Left lung (tissue), 10 donors: Measurements from ENCODE around the gene PMIS2. TPM values are rescaled to one million over a fixed set of nuclear protein-coding genes. Genes with fewer than 3 reads are reported as not detected.

Experiments
- ATAC-seq: fragments of 200-7000 bp; cut with Tn5 transposase; one replicate; pipeline ENCODE4 v1.9.1; 2020; ENCODE audit warnings: moderate library complexity
- DNase-seq, 4 donors: peaks; one replicate each; pipeline ENCODE4 v3.0.0-alpha.2; 2013 to 2020
- H3K27ac ChIP-seq, 2 donors: fragments of 200-600 bp; sonication (generic) in 1 of 2; one replicate each; pipeline versions ENCODE4 v1.5.0 to v1.8.0; 2020 to 2021
- H3K27me3 ChIP-seq, 2 donors: fragments of 200-600 bp; sonication (generic) in 1 of 2; one replicate each; pipeline versions ENCODE4 v1.5.0 to v1.8.0; 2020 to 2021
- H3K36me3 ChIP-seq, 2 donors: fragments of 200-600 bp; sonication (generic) in 1 of 2; one replicate each; pipeline versions ENCODE4 v1.5.0 to v1.8.0; 2020 to 2021
- H3K4me1 ChIP-seq, 2 donors: fragments of 200-600 bp; one replicate each; pipeline ENCODE4 v1.8.0; 2021
- H3K4me3 ChIP-seq, 2 donors: fragments of 200-600 bp; sonication (generic) in 1 of 2; one replicate each; pipeline versions ENCODE4 v1.5.0 to v1.8.0; 2020 to 2021; ENCODE audit warnings: mild to moderate bottlenecking in 1 of 2
- H3K9me3 ChIP-seq, 2 donors: fragments of 200-600 bp; sonication (generic) in 1 of 2; one replicate each; pipeline versions ENCODE4 v1.5.0 to v1.8.0; 2020 to 2021
- intact Hi-C, 2 donors: fragments of 100-400 bp; cut with DNase I; formaldehyde crosslinking; loops; one replicate each; pipeline versions ENCODE4 v1.11.2 to v1.14.2; 2022
- polyA plus RNA-seq, 6 donors: library from polyadenylated mRNA; unstranded; fragments of 120-200 nt; gene quantifications; one replicate each; pipeline ENCODE4 v1.2.1, GENCODE V29; 2013; ENCODE audit not compliant: insufficient read length in 6 of 6
- total RNA-seq, 2 donors: library from RNA; stranded (reverse); fragmentation: NEBNext Ultra II Directional; extraction: Animal tissue kit (Norgen Biotek cat#: 25700); gene quantifications; one replicate each; pipeline ENCODE4 v1.2.1, GENCODE V29; 2021
- TF ChIP-seq, protein P1 (sequence below), 2 donors: fragments of 200-600 bp; sonication (generic) in 1 of 2; IDR thresholded peaks; one replicate each; pipeline versions ENCODE4 v1.5.0 to v1.8.0; 2021; ENCODE audit warnings: antibody characterized with exemption in 2 of 2
- donor health status: DM: no; HTN: yes; CAD: no.
- donor health status: DM: no; HTN: no; CAD: no.

PMIS2 gene
- total and polyA plus RNA-seq, 8 donors, result not detected

DNA sequence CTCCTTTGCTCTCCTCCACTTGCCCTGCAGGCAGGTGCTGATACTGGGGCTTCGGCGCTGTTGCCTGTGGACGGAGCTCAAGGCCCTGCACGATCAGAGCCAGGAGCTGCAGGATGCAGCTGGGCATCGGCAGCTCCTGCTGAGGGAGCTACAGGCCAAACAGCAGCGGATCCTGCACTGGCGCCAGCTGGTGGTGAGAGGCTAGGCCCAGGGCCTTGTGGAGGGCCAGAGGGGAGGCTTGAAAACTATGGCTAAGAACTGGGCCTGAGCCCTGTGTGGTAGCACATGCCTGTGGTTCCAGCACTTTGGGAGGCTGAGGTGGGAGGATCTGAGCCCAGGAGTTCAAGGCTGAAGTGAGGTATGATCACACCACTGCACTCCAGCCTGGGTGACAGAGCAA is 32.9 kb downstream of the PMIS2 start:
- ATAC-seq (no peak), DNase-seq (no peak)
- no peak overlapping the region for H3K27ac ChIP-seq
- TF ChIP-seq, protein P1, sequence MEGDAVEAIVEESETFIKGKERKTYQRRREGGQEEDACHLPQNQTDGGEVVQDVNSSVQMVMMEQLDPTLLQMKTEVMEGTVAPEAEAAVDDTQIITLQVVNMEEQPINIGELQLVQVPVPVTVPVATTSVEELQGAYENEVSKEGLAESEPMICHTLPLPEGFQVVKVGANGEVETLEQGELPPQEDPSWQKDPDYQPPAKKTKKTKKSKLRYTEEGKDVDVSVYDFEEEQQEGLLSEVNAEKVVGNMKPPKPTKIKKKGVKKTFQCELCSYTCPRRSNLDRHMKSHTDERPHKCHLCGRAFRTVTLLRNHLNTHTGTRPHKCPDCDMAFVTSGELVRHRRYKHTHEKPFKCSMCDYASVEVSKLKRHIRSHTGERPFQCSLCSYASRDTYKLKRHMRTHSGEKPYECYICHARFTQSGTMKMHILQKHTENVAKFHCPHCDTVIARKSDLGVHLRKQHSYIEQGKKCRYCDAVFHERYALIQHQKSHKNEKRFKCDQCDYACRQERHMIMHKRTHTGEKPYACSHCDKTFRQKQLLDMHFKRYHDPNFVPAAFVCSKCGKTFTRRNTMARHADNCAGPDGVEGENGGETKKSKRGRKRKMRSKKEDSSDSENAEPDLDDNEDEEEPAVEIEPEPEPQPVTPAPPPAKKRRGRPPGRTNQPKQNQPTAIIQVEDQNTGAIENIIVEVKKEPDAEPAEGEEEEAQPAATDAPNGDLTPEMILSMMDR (IDR thresholded peaks at IDR 0.05), result no peak
- no peak overlapping the region for H3K4me3 ChIP-seq
- H3K27me3 ChIP-seq, result no peaks in the 10 kb centered on the region
- peaks cover 0 to 37% of the 10 kb centered on the region in 2 donors for H3K36me3 ChIP-seq
- intact Hi-C loops, result no loop called here
- no peaks in the 10 kb centered on the region for H3K4me1 ChIP-seq
- H3K9me3 ChIP-seq, result no peaks in the 10 kb centered on the region

DNA sequence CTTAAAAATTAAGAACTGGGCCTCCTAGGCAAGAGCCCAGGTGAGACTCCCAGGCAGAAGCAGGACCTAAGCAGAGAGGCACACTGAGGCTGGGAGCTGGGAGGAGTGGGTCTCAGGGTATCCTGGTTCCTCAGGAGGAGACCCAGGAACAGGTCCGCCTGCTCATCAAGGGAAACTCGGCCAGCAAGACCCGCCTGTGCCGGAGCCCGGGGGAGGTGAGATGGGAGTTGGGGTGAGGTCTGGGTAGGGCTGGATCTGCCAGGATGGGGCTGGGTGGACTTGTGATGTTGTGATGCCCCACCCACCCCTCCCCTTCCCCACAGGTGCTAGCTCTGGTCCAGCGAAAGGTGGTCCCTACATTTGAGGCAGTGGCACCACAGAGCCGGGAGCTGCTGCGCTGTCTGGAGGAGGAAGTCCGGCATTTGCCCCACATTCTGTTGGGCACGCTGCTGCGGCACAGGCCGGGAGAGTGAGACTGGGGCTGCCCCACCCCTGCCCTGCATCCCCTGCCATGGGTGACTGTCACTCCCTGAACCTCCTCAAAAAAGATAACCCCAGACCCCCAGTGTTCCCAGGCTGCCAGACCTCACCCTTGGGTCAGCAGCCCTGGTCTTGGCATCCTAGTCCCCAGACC is 33.4 kb downstream of the PMIS2 start:
- no peak overlapping the region for H3K4me3 ChIP-seq
- no peaks in the 10 kb centered on the region for H3K9me3 ChIP-seq
- ATAC-seq (no peak), DNase-seq (no peak)
- no peaks in the 10 kb centered on the region for H3K4me1 ChIP-seq
- H3K27me3 ChIP-seq, result no peaks in the 10 kb centered on the region
- H3K27ac ChIP-seq, result no peak overlapping the region
- peaks cover 0 to 37% of the 10 kb centered on the region in 2 donors for H3K36me3 ChIP-seq
- TF ChIP-seq, protein P1 (IDR thresholded peaks at IDR 0.05), result no peak
- intact Hi-C loops, result no loop called here

DNA sequence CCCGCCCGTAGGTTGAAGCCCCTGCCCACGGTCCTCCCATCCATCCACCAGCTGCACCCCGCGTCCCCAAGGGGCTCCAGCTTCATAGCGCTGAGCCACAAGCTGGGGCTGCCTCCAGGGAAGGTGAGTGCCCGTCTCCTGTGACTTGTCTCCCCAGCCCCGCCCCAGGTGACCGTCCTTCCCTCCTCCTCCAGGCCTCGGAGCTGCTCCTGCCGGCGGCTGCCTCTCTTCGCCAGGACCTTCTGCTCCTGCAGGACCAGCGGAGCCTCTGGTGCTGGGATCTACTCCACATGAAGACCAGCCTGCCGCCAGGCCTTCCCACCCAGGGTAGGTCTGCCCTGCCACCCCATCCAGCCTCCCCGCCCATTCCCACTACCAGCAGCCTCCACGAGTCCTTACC is 34.0 kb downstream of the PMIS2 start:
- TF ChIP-seq, protein P1 (IDR thresholded peaks at IDR 0.05), result no peak
- intact Hi-C loops, result no loop called here
- ATAC-seq (no peak), DNase-seq (no peak)
- no peaks in the 10 kb centered on the region for H3K4me1 ChIP-seq
- no peaks in the 10 kb centered on the region for H3K9me3 ChIP-seq
- H3K27ac ChIP-seq, result no peak overlapping the region
- no peak overlapping the region for H3K4me3 ChIP-seq
- no peaks in the 10 kb centered on the region for H3K27me3 ChIP-seq
- peaks cover 0 to 37% of the 10 kb centered on the region in 2 donors for H3K36me3 ChIP-seq

DNA sequence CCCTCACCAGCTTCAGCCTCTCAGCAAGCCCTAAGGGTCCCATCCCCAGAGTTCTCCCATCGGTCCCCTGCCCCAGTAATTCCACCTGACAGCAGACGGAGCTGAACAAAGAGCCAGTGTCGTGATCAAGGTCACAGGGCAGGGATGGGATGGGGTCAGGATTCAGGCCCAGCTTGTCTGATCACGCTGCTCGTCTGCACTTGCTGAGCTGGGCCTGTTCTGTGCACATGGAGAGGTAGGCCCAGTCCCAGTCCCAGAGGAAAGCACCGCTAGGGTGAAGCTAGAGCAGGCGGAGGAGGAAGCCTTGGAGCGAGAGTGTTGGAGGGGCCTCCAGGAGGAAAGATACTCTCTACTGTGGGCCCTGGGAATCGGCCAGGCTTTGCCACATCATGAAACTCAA is 35.7 kb downstream of the PMIS2 start:
- ATAC-seq, result no peak
- Histone ChIP-seq H3K36me3 (peaks cover 0 to 25% of the 10 kb centered on the region in 2 donors), H3K4me1 (no peaks in the 10 kb centered on the region), H3K4me3 (no peak overlapping the region), H3K27me3 (no peaks in the 10 kb centered on the region), H3K27ac (no peak overlapping the region), H3K9me3 (no peaks in the 10 kb centered on the region)
- no peak for DNase-seq
- intact Hi-C loops, result no loop called here
- TF ChIP-seq, protein P1 (IDR thresholded peaks at IDR 0.05), result no peak

DNA sequence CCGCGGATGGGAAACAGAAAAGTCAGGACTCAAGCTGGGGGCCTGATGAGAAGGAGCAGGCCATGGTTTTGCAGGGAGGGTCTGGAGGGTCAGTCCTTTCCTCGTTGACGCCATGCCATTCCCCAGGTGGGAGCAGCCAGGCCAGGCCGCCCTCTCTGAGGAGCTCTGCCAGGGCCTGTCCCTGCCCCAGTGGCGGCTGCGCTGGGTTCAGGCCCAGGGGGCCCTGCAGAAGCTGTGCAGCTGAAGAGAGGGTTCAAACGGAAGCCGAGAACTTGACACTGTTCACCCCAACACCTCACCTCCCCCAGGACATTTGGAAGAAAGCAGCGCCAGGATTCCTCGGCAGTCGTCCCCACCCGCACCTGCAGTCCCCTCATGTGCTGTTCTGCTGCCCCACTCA is 36.8 kb downstream of the PMIS2 start:
- TF ChIP-seq, protein P1 (IDR thresholded peaks at IDR 0.05), result no peak
- H3K9me3 ChIP-seq, result no peaks in the 10 kb centered on the region
- intact Hi-C loops, result no loop called here
- DNase-seq (no peak), ATAC-seq (no peak)
- peaks cover 0 to 2% of the 10 kb centered on the region in 2 donors for H3K4me1 ChIP-seq
- no peaks in the 10 kb centered on the region for H3K27me3 ChIP-seq
- H3K36me3 ChIP-seq, result peaks cover 0 to 14% of the 10 kb centered on the region in 2 donors
- H3K27ac ChIP-seq, result no peak overlapping the region
- H3K4me3 ChIP-seq, result no peak overlapping the region
